ENCODE data around the gene CRMP1. TPM values are rescaled to one million over a fixed set of nuclear protein-coding genes. Genes with fewer than 3 reads are reported as not detected.

The CRMP1 gene
- total RNA-seq, 2 experiments from 2014 or later, result not detected

DNA sequence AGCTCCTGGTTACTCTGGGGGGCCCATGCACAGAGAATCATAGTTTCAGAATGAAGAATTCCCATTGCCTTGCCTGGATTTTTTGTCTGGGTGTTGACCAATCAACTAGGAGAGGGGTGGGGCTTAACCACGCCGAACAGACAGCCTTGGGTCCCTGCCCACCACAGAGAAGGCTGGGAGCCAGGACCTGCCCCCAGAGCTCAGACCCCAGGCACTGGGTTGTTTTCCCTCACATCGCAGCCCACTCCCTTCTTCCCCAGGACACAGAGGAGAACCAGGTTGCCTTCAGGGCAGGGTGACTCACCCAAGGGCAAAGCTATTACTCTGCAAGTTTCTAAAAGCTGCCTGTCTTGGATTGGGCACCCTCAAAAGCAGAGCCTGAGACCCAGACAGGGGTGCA, 23.3 kb upstream of the CRMP1 start:
- ATAC-seq (ENCODE audit: poor library complexity), result no peak
- H3K27ac ChIP-seq (ENCODE audit: low read depth in 1 of 2, low read length in 2 of 2), result no peak overlapping the region
- ChIA-PET POLR2A (no interaction called here), CTCF (no interaction called here)
- H3K4me1 ChIP-seq (ENCODE audit: insufficient read depth, low read length), result no peaks in the 10 kb centered on the region
- intact Hi-C loops (cut with DNase I, micrococcal nuclease), result no loop called here
- TF ChIP-seq, protein P1, sequence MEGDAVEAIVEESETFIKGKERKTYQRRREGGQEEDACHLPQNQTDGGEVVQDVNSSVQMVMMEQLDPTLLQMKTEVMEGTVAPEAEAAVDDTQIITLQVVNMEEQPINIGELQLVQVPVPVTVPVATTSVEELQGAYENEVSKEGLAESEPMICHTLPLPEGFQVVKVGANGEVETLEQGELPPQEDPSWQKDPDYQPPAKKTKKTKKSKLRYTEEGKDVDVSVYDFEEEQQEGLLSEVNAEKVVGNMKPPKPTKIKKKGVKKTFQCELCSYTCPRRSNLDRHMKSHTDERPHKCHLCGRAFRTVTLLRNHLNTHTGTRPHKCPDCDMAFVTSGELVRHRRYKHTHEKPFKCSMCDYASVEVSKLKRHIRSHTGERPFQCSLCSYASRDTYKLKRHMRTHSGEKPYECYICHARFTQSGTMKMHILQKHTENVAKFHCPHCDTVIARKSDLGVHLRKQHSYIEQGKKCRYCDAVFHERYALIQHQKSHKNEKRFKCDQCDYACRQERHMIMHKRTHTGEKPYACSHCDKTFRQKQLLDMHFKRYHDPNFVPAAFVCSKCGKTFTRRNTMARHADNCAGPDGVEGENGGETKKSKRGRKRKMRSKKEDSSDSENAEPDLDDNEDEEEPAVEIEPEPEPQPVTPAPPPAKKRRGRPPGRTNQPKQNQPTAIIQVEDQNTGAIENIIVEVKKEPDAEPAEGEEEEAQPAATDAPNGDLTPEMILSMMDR (IDR thresholded peaks at IDR 0.05), result no peak
- H3K4me3 ChIP-seq (ENCODE audit: low read length), result no peak overlapping the region
- Mint-ChIP-seq H3K27me3 (peaks cover 35% of the 10 kb centered on the region), H3K4me3 (no peak overlapping the region), H3K9me3 (peaks cover 5% of the 10 kb centered on the region), H3K27ac (no peak overlapping the region), H3K36me3 (ENCODE audit: low read depth) (no peaks in the 10 kb centered on the region), H3K4me1 (ENCODE audit: low read depth) (no peaks in the 10 kb centered on the region)
- H3K27me3 ChIP-seq (ENCODE audit: control insufficient read depth in 1 of 2, insufficient read depth in 2 of 2, low read length in 2 of 2), result peaks cover 0 to 2% of the 10 kb centered on the region in 2 experiments
- no peaks in the 10 kb centered on the region for H3K36me3 ChIP-seq (ENCODE audit: insufficient read depth, low read length)
- DNase-seq, result no peak
- peaks cover 8 to 17% of the 10 kb centered on the region in 2 experiments for H3K9me3 ChIP-seq (ENCODE audit: control insufficient read depth in 1 of 2, insufficient read depth in 1 of 2, low read length in 2 of 2)

- Histone ChIP-seq H3K4me3 (ENCODE audit: low read length) (no peak overlapping the region), H3K36me3 (ENCODE audit: insufficient read depth, low read length) (no peaks in the 10 kb centered on the region), H3K27ac (ENCODE audit: low read depth in 1 of 2, low read length in 2 of 2) (no peak overlapping the region), H3K4me1 (ENCODE audit: insufficient read depth, low read length) (no peaks in the 10 kb centered on the region), H3K27me3 (ENCODE audit: control insufficient read depth in 1 of 2, insufficient read depth in 2 of 2, low read length in 2 of 2) (peaks cover 0 to 2% of the 10 kb centered on the region in 2 experiments), H3K9me3 (ENCODE audit: control insufficient read depth in 1 of 2, insufficient read depth in 1 of 2, low read length in 2 of 2) (peaks cover 8 to 19% of the 10 kb centered on the region in 2 experiments)
- peaks cover 5% of the 10 kb centered on the region for H3K9me3 Mint-ChIP-seq
- DNase-seq, result no peak
- no peak overlapping the region for H3K27ac Mint-ChIP-seq
- no peaks in the 10 kb centered on the region for H3K36me3 Mint-ChIP-seq (ENCODE audit: low read depth)
- ChIA-PET CTCF (no interaction called here), POLR2A (no interaction called here)
- no peaks in the 10 kb centered on the region for H3K4me1 Mint-ChIP-seq (ENCODE audit: low read depth)
- intact Hi-C loops (cut with DNase I, micrococcal nuclease), result no loop called here
- TF ChIP-seq, protein P1 (IDR thresholded peaks at IDR 0.05), result no peak
- no peak overlapping the region for H3K4me3 Mint-ChIP-seq
- H3K27me3 Mint-ChIP-seq, result peaks cover 30% of the 10 kb centered on the region
- no peak for ATAC-seq (ENCODE audit: poor library complexity)
Observed at GRCh38 chr4:5913454-5913853, 20.6 kb upstream of the CRMP1 start.

DNA sequence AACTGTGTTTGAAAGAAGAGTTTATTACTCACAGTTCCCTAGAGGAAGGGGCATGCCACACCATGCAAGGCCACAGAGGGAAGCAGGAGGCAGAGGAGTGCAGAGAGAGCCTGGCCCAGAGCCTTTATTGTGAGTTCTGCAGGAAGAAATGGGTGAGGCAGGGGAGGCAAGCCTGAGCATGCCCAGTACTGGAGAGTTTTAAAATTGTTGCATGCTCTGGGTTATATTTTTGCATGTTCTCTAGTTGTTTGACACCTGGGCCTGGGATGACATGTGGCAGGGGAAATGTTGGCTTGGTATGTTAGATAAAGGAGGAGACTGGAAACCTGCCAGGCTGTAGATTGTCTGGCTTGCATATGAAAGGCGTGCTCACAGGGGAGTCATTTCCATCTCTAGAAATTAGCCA, 19.7 kb upstream of the CRMP1 start:
- DNase-seq, result no peak
- peaks cover 0 to 2% of the 10 kb centered on the region in 2 experiments for H3K27me3 ChIP-seq (ENCODE audit: control insufficient read depth in 1 of 2, insufficient read depth in 2 of 2, low read length in 2 of 2)
- TF ChIP-seq, protein P1 (IDR thresholded peaks at IDR 0.05), result no peak
- no peaks in the 10 kb centered on the region for H3K4me1 ChIP-seq (ENCODE audit: insufficient read depth, low read length)
- peaks cover 14 to 17% of the 10 kb centered on the region in 2 experiments for H3K9me3 ChIP-seq (ENCODE audit: control insufficient read depth in 1 of 2, insufficient read depth in 1 of 2, low read length in 2 of 2)
- CTCF ChIA-PET, result no interaction called here
- intact Hi-C loops (cut with DNase I, micrococcal nuclease), result no loop called here
- H3K36me3 ChIP-seq (ENCODE audit: insufficient read depth, low read length), result no peaks in the 10 kb centered on the region
- Mint-ChIP-seq H3K27ac (no peak overlapping the region), H3K4me3 (no peak overlapping the region), H3K9me3 (peaks cover 6% of the 10 kb centered on the region), H3K4me1 (ENCODE audit: low read depth) (no peaks in the 10 kb centered on the region), H3K36me3 (ENCODE audit: low read depth) (no peaks in the 10 kb centered on the region), H3K27me3 (peaks cover 34% of the 10 kb centered on the region)
- POLR2A ChIA-PET, result no interaction called here
- no peak overlapping the region for H3K4me3 ChIP-seq (ENCODE audit: low read length)
- no peak for ATAC-seq (ENCODE audit: poor library complexity)
- H3K27ac ChIP-seq (ENCODE audit: low read depth in 1 of 2, low read length in 2 of 2), result no peak overlapping the region
